Measurements from ENCODE around the gene BPIFB6.

The BPIFB6 gene

DNA sequence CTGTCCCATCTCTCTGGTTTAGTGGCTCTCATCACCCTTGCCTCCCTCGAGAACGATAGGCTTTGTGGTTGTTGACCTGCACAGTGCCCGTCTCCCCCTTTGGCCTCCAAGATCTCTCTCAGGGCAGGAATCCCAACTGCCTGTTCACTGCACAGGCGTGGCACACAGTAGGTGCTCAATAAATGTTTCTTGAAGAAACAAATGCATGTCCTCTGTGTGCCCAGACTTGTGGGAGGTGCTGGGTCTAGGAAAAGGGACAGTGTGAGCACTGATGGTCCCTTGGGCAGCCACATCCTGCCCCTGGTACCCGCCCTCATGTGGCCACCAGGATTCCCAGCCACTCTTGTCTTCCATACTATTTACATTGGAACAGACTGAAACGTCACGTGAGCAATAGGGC lies 2.6 kb upstream of the BPIFB6 start:
- H4K20me1 ChIP-seq (ENCODE audit: insufficient read depth, low read length), result no peaks in the 10 kb centered on the region
- H3K79me2 ChIP-seq (ENCODE audit: low read length), result no peaks in the 10 kb centered on the region
- no peaks in the 10 kb centered on the region for H3F3A ChIP-seq (ENCODE audit: insufficient read depth, low read length)
- DNase-seq, result no peak
- no peak overlapping the region for H3K9ac ChIP-seq (ENCODE audit: low read length)
- H3K4me2 ChIP-seq (ENCODE audit: low read depth, low read length), result no peak overlapping the region
- H3K9me3 ChIP-seq (replicated peaks; ENCODE audit: insufficient read depth, low read length), result no peaks in the 10 kb centered on the region
- H3K4me1 ChIP-seq (ENCODE audit: low read length), result no peaks in the 10 kb centered on the region
- H3K27ac ChIP-seq (ENCODE audit: low read length), result no peak overlapping the region
- TF ChIP-seq, protein P1, sequence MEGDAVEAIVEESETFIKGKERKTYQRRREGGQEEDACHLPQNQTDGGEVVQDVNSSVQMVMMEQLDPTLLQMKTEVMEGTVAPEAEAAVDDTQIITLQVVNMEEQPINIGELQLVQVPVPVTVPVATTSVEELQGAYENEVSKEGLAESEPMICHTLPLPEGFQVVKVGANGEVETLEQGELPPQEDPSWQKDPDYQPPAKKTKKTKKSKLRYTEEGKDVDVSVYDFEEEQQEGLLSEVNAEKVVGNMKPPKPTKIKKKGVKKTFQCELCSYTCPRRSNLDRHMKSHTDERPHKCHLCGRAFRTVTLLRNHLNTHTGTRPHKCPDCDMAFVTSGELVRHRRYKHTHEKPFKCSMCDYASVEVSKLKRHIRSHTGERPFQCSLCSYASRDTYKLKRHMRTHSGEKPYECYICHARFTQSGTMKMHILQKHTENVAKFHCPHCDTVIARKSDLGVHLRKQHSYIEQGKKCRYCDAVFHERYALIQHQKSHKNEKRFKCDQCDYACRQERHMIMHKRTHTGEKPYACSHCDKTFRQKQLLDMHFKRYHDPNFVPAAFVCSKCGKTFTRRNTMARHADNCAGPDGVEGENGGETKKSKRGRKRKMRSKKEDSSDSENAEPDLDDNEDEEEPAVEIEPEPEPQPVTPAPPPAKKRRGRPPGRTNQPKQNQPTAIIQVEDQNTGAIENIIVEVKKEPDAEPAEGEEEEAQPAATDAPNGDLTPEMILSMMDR (IDR thresholded peaks at IDR 0.05; ENCODE audit: low read length), result no peak
- no peak for TF ChIP-seq EZH2 (optimal IDR thresholded peaks at IDR 0.05; ENCODE audit: low read depth, low read length)
- TF ChIP-seq EZH2phosphoT487 (IDR thresholded peaks at IDR 0.05; ENCODE audit: low read length), result no peak
- H3K4me3 ChIP-seq (ENCODE audit: low read length), result no peak overlapping the region
- peaks cover 47% of the 10 kb centered on the region for H3K27me3 ChIP-seq (replicated peaks; ENCODE audit: insufficient read depth, low read length)
- no peak overlapping the region for H2AFZ ChIP-seq (ENCODE audit: low read length)
- H3K36me3 ChIP-seq (replicated peaks; ENCODE audit: insufficient read depth, low read length), result no peaks in the 10 kb centered on the region
- no peaks in the 10 kb centered on the region for H3K9me2 ChIP-seq (replicated peaks; ENCODE audit: insufficient read depth, low read length)

DNA sequence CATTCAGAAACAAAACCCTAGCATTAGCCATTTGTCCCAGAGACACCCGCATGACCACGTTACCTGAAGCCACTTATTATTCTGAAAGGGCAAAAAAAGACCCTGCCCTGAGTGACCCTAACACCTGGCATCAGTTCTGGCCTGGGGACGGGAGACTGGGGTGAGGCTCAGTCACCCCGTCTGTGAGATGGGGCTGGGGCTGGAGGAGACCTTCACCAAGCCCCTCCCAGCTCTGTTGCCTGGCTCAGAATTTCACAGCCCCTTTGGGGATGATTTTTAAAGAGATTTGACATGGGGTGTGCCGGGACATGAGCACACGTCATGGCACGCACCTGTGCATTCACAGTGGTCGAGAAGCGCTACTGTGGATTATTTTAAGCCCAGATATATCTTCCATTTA lies 1.4 kb upstream of the BPIFB6 start:
- no peaks in the 10 kb centered on the region for H3K36me3 ChIP-seq (replicated peaks; ENCODE audit: insufficient read depth, low read length)
- no peaks in the 10 kb centered on the region for H3K9me3 ChIP-seq (replicated peaks; ENCODE audit: insufficient read depth, low read length)
- H2AFZ ChIP-seq (ENCODE audit: low read length), result no peak overlapping the region
- H4K20me1 ChIP-seq (ENCODE audit: insufficient read depth, low read length), result no peaks in the 10 kb centered on the region
- H3K27ac ChIP-seq (ENCODE audit: low read length), result no peak overlapping the region
- no peaks in the 10 kb centered on the region for H3K9me2 ChIP-seq (replicated peaks; ENCODE audit: insufficient read depth, low read length)
- TF ChIP-seq, protein P1 (IDR thresholded peaks at IDR 0.05; ENCODE audit: low read length), result no peak
- TF ChIP-seq EZH2phosphoT487 (IDR thresholded peaks at IDR 0.05; ENCODE audit: low read length), result no peak
- no peak for TF ChIP-seq EZH2 (optimal IDR thresholded peaks at IDR 0.05; ENCODE audit: low read depth, low read length)
- H3K79me2 ChIP-seq (ENCODE audit: low read length), result no peaks in the 10 kb centered on the region
- no peak for DNase-seq
- peaks cover 48% of the 10 kb centered on the region for H3K27me3 ChIP-seq (replicated peaks; ENCODE audit: insufficient read depth, low read length)
- no peaks in the 10 kb centered on the region for H3F3A ChIP-seq (ENCODE audit: insufficient read depth, low read length)
- no peak overlapping the region for H3K4me2 ChIP-seq (ENCODE audit: low read depth, low read length)
- H3K9ac ChIP-seq (ENCODE audit: low read length), result no peak overlapping the region
- H3K4me3 ChIP-seq (ENCODE audit: low read length), result no peak overlapping the region
- H3K4me1 ChIP-seq (ENCODE audit: low read length), result no peaks in the 10 kb centered on the region

DNA sequence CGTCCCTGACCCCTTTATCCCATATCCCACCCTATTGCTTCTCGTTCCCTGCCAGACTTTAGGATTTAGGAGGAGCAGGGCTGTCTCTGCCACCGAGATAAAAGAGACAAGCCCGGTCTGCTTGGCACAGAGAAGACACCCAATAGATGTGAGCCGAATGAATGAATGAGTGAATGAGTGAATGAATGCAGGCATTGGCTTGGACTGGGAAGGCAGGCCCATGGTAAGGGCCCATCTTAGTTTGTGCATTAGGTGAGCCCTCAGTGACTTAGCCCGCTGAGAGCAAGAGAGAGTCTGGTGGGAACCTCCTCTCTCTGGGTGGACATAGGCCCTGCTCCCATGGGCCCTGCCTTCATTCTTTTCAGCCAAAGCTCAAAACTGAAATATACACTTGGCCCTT lies 879 bp upstream of the BPIFB6 start:
- Histone ChIP-seq H4K20me1 (ENCODE audit: insufficient read depth, low read length) (no peaks in the 10 kb centered on the region), H3K4me3 (ENCODE audit: low read length) (no peak overlapping the region), H3K4me1 (ENCODE audit: low read length) (no peaks in the 10 kb centered on the region), H2AFZ (ENCODE audit: low read length) (no peak overlapping the region), H3K9ac (ENCODE audit: low read length) (no peak overlapping the region), H3K79me2 (ENCODE audit: low read length) (no peaks in the 10 kb centered on the region), H3K9me3 (replicated peaks; ENCODE audit: insufficient read depth, low read length) (no peaks in the 10 kb centered on the region), H3K36me3 (replicated peaks; ENCODE audit: insufficient read depth, low read length) (no peaks in the 10 kb centered on the region), H3K4me2 (ENCODE audit: low read depth, low read length) (no peak overlapping the region), H3F3A (ENCODE audit: insufficient read depth, low read length) (no peaks in the 10 kb centered on the region), H3K27me3 (replicated peaks; ENCODE audit: insufficient read depth, low read length) (peaks cover 44% of the 10 kb centered on the region), H3K9me2 (replicated peaks; ENCODE audit: insufficient read depth, low read length) (no peaks in the 10 kb centered on the region), H3K27ac (ENCODE audit: low read length) (no peak overlapping the region)
- no peak for DNase-seq
- TF ChIP-seq EZH2 (optimal IDR thresholded peaks at IDR 0.05; ENCODE audit: low read depth, low read length) (no peak), EZH2phosphoT487 (IDR thresholded peaks at IDR 0.05; ENCODE audit: low read length) (no peak)
- TF ChIP-seq, protein P1 (IDR thresholded peaks at IDR 0.05; ENCODE audit: low read length), result no peak

All from MM.1S (cell line).